HepG2 (cell line): Measurements from ENCODE around the gene S100A13. TPM values are rescaled to one million over a fixed set of nuclear protein-coding genes. Genes with fewer than 3 reads are reported as not detected.

Experiments
- ATAC-seq: fragments of 200-7000 bp; cut with Tn5 transposase; 3 replicates; pipeline ENCODE4 v1.9.1; 2020; ENCODE audit warnings: mild to moderate bottlenecking, moderate library complexity
- BruUV-seq: library from RNA; stranded (reverse); fragments of 400-500 nt; replicated peaks from 2 replicates; lab custom pipeline; 2021; lab: Mats Ljungman, UMichigan
- CTCF ChIA-PET: fragments of 300-600 bp; formaldehyde crosslinking; extraction: SDS; loops from one replicate; lab custom pipeline; 2021; ENCODE audit warnings: low total read pairs, inconsistent platforms, low intra/inter-chr PET ratio; lab: Yijun Ruan, JAX
- POLR2A ChIA-PET: fragments of 350-600 bp; sonication (Branson Sonifier 250); formaldehyde crosslinking; loops from one replicate; lab custom pipeline; 2020; ENCODE audit warnings: antibody characterized with exemption, inconsistent platforms; lab: Yijun Ruan, JAX
- DNase-seq: peaks from one replicate; pipeline ENCODE4 v3.0.0-alpha.2; 2015; ENCODE audit warnings: low spot score
- FAIRE-seq: peaks from 3 replicates; lab custom pipeline; 2011; peaks lifted over from hg19 to GRCh38; lab: Jason Lieb, UNC
- H2AFZ ChIP-seq: one replicate; pipeline ENCODE4 v1.6.1; 2011; ENCODE audit warnings: low read length, inconsistent platforms
- H3K27ac ChIP-seq: fragments of 300-600 bp; 3 replicates; pipeline ENCODE4 v1.8.0; 2011; ENCODE audit warnings: mixed run types, mild to moderate bottlenecking, mixed read lengths, low read length, inconsistent platforms; ENCODE audit not compliant: insufficient read depth; ENCODE audit errors: extremely low read length
- H3K27me3 ChIP-seq, 2 experiments: fragments of 200-600 bp in 1 of 2; 2 replicates in 1 of 2; 3 replicates in 1 of 2; pipeline versions ENCODE4 v1.6.0 to v1.8.0; 2011; ENCODE audit warnings: low read length in 2 of 2, mild to moderate bottlenecking in 2 of 2, moderate library complexity in 2 of 2, inconsistent platforms in 1 of 2; ENCODE audit not compliant: insufficient read depth in 2 of 2, control insufficient read depth in 1 of 2
- H3K36me3 ChIP-seq, 2 experiments: fragments of 200-600 bp in 1 of 2; replicated peaks in 1 of 2; 2 replicates in 1 of 2; 3 replicates in 1 of 2; pipeline versions ENCODE4 v1.5.1 to v1.8.0; 2011; ENCODE audit warnings: low read length in 2 of 2, inconsistent platforms in 1 of 2; ENCODE audit not compliant: insufficient read depth in 2 of 2, control insufficient read depth in 1 of 2
- H3K4me1 ChIP-seq: 2 replicates; pipeline ENCODE4 v1.5.1; 2012; ENCODE audit warnings: low read length, inconsistent platforms; ENCODE audit not compliant: insufficient read depth
- H3K4me2 ChIP-seq: 2 replicates; pipeline ENCODE4 v1.6.0; 2011; ENCODE audit warnings: low read depth, low read length, inconsistent platforms
- H3K4me3 ChIP-seq, 3 experiments: fragments of 200-600 bp in 1 of 3; sonication (generic), shearing (Covaris generic) in 1 of 3; replicated peaks in 1 of 3; 2 replicates each; pipeline ENCODE4 v1.5.1; 2011 to 2016; ENCODE audit warnings: low read length in 3 of 3, inconsistent platforms in 2 of 3, low read depth in 2 of 3, mild to moderate bottlenecking in 2 of 3, control low read depth in 1 of 3, mixed read lengths in 1 of 3; ENCODE audit not compliant: insufficient read depth in 1 of 3
- H3K79me2 ChIP-seq: one replicate; pipeline ENCODE4 v1.6.1; 2011; ENCODE audit warnings: low read length, inconsistent platforms; ENCODE audit not compliant: insufficient read depth
- H3K9ac ChIP-seq: 2 replicates; pipeline ENCODE4 v1.6.0; 2011; ENCODE audit warnings: mild to moderate bottlenecking, low read depth, low read length, inconsistent platforms; ENCODE audit not compliant: insufficient read depth
- H3K9me3 ChIP-seq: 2 replicates; pipeline ENCODE4 v1.5.1; 2012; ENCODE audit warnings: mild to moderate bottlenecking, low read length
- H4K20me1 ChIP-seq: 2 replicates; pipeline ENCODE4 v1.6.0; 2011; ENCODE audit warnings: inconsistent platforms, mild to moderate bottlenecking, low read length, moderate library complexity; ENCODE audit not compliant: insufficient read depth
- DNMT3B ChIP-seq: conservative IDR thresholded peaks from 2 replicates; pipeline ENCODE4 v1.6.1; 2016; ENCODE audit warnings: missing biosample characterization, control low read depth
- GTF3A ChIP-seq: sonication (generic); formaldehyde crosslinking; conservative IDR thresholded peaks from 2 replicates; pipeline ENCODE4 v1.4.0; 2020; ENCODE audit warnings: mild to moderate bottlenecking, missing genetic modification reagents
- KDM5B ChIP-seq: sonication (generic); formaldehyde crosslinking; IDR thresholded peaks from 2 replicates; pipeline ENCODE4 v1.4.0; 2020; ENCODE audit warnings: missing genetic modification reagents, mild to moderate bottlenecking, borderline replicate concordance
- KLF13 ChIP-seq: sonication (generic); formaldehyde crosslinking; IDR thresholded peaks from 2 replicates; pipeline ENCODE4 v1.4.0; 2020; ENCODE audit warnings: mild to moderate bottlenecking, missing genetic modification reagents
- MLLT10 ChIP-seq: sonication (generic); formaldehyde crosslinking; IDR thresholded peaks from 2 replicates; pipeline ENCODE4 v1.4.0; 2020; ENCODE audit warnings: missing genetic modification reagents
- POLR2G ChIP-seq: fragments of 200-400 bp; formaldehyde crosslinking; IDR thresholded peaks from 2 replicates; pipeline ENCODE4 v1.6.1; 2018; ENCODE audit warnings: mild to moderate bottlenecking, low read depth, low read length, moderate library complexity
- SOX6 ChIP-seq, 2 experiments: fragments of 450-650 bp in 1 of 2; sonication (generic) in 1 of 2; formaldehyde crosslinking in 1 of 2; IDR thresholded peaks; 2 replicates each; pipeline versions ENCODE4 v1.4.0 to v1.6.1; 2017 to 2020; ENCODE audit warnings: antibody characterized with exemption in 1 of 2, mild to moderate bottlenecking in 1 of 2, missing genetic modification reagents in 1 of 2
- ZNF124 ChIP-seq: sonication (generic); formaldehyde crosslinking; IDR thresholded peaks from 2 replicates; pipeline ENCODE4 v1.4.0; 2020; ENCODE audit warnings: missing genetic modification reagents
- ZNF207 ChIP-seq: fragments of 450-650 bp; IDR thresholded peaks from 2 replicates; pipeline ENCODE4 v1.6.1; 2016; ENCODE audit warnings: antibody characterized with exemption, borderline replicate concordance
- WGBS: methylation state at CpG from one replicate; pipeline ENCODE4 v1.1.6; 2017; ENCODE audit warnings: low lambda C conversion rate; 5-methylcytosine and 5-hydroxymethylcytosine counted together
- in situ Hi-C: cut with HindIII; loops from 2 replicates; pipeline ENCODE4 v1.10.0; 2017; ENCODE audit warnings: low pct_unique_long_range_greater_than_20kb; ENCODE audit not compliant: extremely low pct_ligation_motif_present
- intact Hi-C: fragments of 100-400 bp; cut with micrococcal nuclease; formaldehyde crosslinking; loops from one replicate; pipeline ENCODE4 v1.10.0; 2022; ENCODE audit not compliant: unreplicated experiment
- polyA plus RNA-seq, 8 experiments: library from polyadenylated mRNA; depleted of rRNA in 3 of 8; stranded (reverse) in 7 of 8; unstranded in 1 of 8; fragments of >200 nt; fragmentation: Illumina TruSeq in 4 of 8; extraction: Trizol in 4 of 8; gene quantifications; 2 replicates each; pipeline versions ENCODE4 v1.2.1 to v1.2.3, GENCODE V29; 2011 to 2016; ENCODE audit warnings: low read depth in 4 of 8, missing spikeins in 1 of 8, mixed read lengths in 1 of 8; ENCODE audit not compliant: insufficient read depth in 1 of 8
- total RNA-seq, 5 experiments: library from RNA; depleted of rRNA; stranded (reverse); fragments of >200 nt; fragmentation: Illumina TruSeq; extraction: Trizol; gene quantifications; 2 replicates each; pipeline ENCODE4 v1.2.3, GENCODE V29; 2016; ENCODE audit warnings: low read depth in 1 of 5
- TF ChIP-seq, protein P1 (sequence below): IDR thresholded peaks from 2 replicates; pipeline ENCODE4 v1.6.1; 2016; ENCODE audit warnings: missing compliant biosample characterization, missing genetic modification reagents, borderline replicate concordance

Gene S100A13
- total and polyA plus RNA-seq, 2 of the 13 experiments (the other 11 are each of a cell fraction or from before 2014, with no cell fraction given) = 89.5 to 172 TPM

DNA sequence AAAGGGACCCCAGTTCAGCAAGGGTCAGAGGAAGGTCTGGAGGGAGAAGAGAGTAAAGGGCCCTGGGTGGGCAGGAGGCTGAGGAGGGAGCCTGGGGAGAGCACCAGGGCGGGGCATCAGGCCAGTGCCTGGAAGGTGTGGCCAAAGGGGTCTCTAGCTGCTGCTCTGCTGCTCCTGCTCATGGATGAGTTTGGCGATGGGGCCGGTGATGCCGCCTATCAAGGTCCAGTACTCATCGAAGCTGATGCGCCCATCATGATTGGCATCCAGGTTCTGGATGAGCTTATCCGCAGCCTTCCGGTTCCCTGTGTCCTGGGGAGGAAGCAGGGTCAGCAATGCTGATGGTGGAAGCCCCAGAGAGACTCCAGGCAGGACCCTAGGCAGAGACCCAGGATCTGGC lies 19.9 kb downstream of the S100A13 start:
- BruUV-seq = no TSS peak
- TF ChIP-seq ZNF207 (no peak), KDM5B (CRISPR knock-in tag) (no peak), MLLT10 (CRISPR knock-in tag) (no peak), DNMT3B (no peak), SOX6 (IDR thresholded peaks at IDR 0.05) (no peak), SOX6 (CRISPR knock-in tag; IDR thresholded peaks at IDR 0.05) (no peak), GTF3A (CRISPR knock-in tag) (no peak), ZNF124 (CRISPR knock-in tag) (no peak), KLF13 (CRISPR knock-in tag) (no peak), POLR2G (no peak)
- TF ChIP-seq, protein P1, sequence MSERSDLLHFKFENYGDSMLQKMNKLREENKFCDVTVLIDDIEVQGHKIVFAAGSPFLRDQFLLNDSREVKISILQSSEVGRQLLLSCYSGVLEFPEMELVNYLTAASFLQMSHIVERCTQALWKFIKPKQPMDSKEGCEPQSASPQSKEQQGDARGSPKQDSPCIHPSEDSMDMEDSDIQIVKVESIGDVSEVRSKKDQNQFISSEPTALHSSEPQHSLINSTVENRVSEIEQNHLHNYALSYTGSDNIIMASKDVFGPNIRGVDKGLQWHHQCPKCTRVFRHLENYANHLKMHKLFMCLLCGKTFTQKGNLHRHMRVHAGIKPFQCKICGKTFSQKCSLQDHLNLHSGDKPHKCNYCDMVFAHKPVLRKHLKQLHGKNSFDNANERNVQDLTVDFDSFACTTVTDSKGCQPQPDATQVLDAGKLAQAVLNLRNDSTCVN (CRISPR knock-in tag) = no peak
- TF ChIP-seq, all 625 proteins: peak for 0
- H2AFZ ChIP-seq = no peak overlapping the region
- ChIA-PET POLR2A (interaction anchor here (1.3 to 12.2 kb wide), 8 partner anchors 9 to 383 kb away, joined by 3 to 390 read pairs (median 7); partner anchors contain the start of genes CHTOP, INTS3, RPS27 and S100A1), CTCF (no interaction called here)
- H3K9me3 ChIP-seq = no peaks in the 10 kb centered on the region
- no peaks in the 10 kb centered on the region for H4K20me1 ChIP-seq
- in situ Hi-C loops (no loop called here), intact Hi-C loops (no loop called here)
- H3K4me2 ChIP-seq = peak overlapping the region; percentile 98
- H3K79me2 ChIP-seq = peaks cover 11% of the 10 kb centered on the region
- H3K27ac ChIP-seq = no peak overlapping the region
- H3K36me3 ChIP-seq = no peaks in the 10 kb centered on the region; a peak in 1 of 5 replicates
- DNase-seq = no peak
- H3K27me3 ChIP-seq = no peaks in the 10 kb centered on the region; a peak in 1 of 5 replicates
- H3K4me3 ChIP-seq = no peak overlapping the region
- H3K9ac ChIP-seq = no peak overlapping the region
- no peak for FAIRE-seq
- no peak for ATAC-seq
- WGBS = 96% methylated on average over 7 of the region's 8 CpGs
- peaks cover 48% of the 10 kb centered on the region for H3K4me1 ChIP-seq
